Measurements from ENCODE around the gene EXOC4.

GRCh38 chr7:133961724-133962123 is 708.8 kb downstream of the EXOC4 start:
- no peak for TF ChIP-seq CTCF (conservative IDR thresholded peaks at IDR 0.05; ENCODE audit: low read length)
- TF ChIP-seq EZH2phosphoT487 (IDR thresholded peaks at IDR 0.05; ENCODE audit: borderline replicate concordance), result no peak
